22Rv1 (cell line): Measurements from ENCODE around the gene ITGB2.
A peak's percentile ranks its signal among the peaks of the same experiment; 100 is the strongest.
"Not testable (repeated sequence)": the region's sequence is repeated elsewhere in the genome, so short reads cannot be mapped to it uniquely, and the experiment has no call there.

Experiments used
- H3K27ac ChIP-seq: fragments of 450-650 bp; 2 replicates; pipeline ENCODE4 v1.5.1; 2017
- ZFX ChIP-seq: fragments of 450-650 bp; IDR thresholded peaks from 2 replicates; pipeline ENCODE4 v1.6.1; 2017; ENCODE audit warnings: antibody characterized with exemption, borderline replicate concordance
- TF ChIP-seq, protein P1 (sequence below): fragments of 450-650 bp; IDR thresholded peaks from 2 replicates; pipeline ENCODE4 v1.5.1; 2017; ENCODE audit warnings: mild to moderate bottlenecking

Gene ITGB2

GRCh38 chr21:44913425-44914175, 7.1 kb downstream of the ITGB2 start:
- H3K27ac ChIP-seq: no peak overlapping the region
- TF ChIP-seq, protein P1, sequence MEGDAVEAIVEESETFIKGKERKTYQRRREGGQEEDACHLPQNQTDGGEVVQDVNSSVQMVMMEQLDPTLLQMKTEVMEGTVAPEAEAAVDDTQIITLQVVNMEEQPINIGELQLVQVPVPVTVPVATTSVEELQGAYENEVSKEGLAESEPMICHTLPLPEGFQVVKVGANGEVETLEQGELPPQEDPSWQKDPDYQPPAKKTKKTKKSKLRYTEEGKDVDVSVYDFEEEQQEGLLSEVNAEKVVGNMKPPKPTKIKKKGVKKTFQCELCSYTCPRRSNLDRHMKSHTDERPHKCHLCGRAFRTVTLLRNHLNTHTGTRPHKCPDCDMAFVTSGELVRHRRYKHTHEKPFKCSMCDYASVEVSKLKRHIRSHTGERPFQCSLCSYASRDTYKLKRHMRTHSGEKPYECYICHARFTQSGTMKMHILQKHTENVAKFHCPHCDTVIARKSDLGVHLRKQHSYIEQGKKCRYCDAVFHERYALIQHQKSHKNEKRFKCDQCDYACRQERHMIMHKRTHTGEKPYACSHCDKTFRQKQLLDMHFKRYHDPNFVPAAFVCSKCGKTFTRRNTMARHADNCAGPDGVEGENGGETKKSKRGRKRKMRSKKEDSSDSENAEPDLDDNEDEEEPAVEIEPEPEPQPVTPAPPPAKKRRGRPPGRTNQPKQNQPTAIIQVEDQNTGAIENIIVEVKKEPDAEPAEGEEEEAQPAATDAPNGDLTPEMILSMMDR: no peak
- TF ChIP-seq ZFX: no peak

- H3K27ac ChIP-seq: not testable (repeated sequence)
Measured at GRCh38 chr21:44912506-44913412, 7.9 kb downstream of the ITGB2 start.

DNA sequence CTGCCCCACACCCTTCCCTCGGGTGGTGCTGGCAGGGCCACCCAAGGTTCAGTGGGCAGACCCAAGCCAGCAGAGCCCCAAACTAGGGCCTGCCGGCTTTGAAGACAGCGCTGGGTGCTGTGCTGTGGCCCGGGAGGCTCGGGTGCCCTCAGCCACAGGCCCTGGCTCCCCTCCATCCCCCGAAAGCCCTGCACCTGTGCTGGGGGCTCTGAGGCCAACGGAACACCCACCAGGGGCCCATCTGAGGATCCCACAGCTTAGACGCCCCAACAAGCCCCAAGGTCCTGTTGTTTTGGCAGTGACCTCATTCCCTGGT, 8.6 kb downstream of the ITGB2 start:
- H3K27ac ChIP-seq: no peak overlapping the region
- TF ChIP-seq, protein P1: no peak
- no peak for TF ChIP-seq ZFX

- no peak for TF ChIP-seq ZFX
- TF ChIP-seq, protein P1: peak; percentile 86
- H3K27ac ChIP-seq: no peak overlapping the region
Measured at GRCh38 chr21:44911384-44912157, 9.1 kb downstream of the ITGB2 start.

DNA sequence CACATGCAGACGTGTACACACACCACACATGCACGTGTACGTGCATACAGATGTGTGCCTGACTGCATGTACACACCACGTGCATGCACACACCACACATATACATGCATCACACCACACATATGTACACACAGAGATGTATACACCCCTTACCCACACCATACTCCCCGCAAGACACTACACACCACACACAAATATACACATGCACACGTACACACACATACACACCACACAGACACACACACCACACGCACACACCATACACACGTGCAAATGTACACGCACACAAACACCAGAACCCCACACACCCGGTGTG, 9.7 kb downstream of the ITGB2 start:
- no peak overlapping the region for H3K27ac ChIP-seq
- no peak for TF ChIP-seq ZFX
- TF ChIP-seq, protein P1: no peak

GRCh38 chr21:44910229-44911067, 10.3 kb downstream of the ITGB2 start:
- TF ChIP-seq, protein P1: no peak
- TF ChIP-seq ZFX: no peak
- no peak overlapping the region for H3K27ac ChIP-seq

- TF ChIP-seq ZFX: no peak
- TF ChIP-seq, protein P1: no peak
- no peak overlapping the region for H3K27ac ChIP-seq
Measured at GRCh38 chr21:44909719-44910118, 11.0 kb downstream of the ITGB2 start.
